CD14-positive monocyte (primary cell): ENCODE data around the gene PARP3. TPM values are rescaled to one million over a fixed set of nuclear protein-coding genes. Genes with fewer than 3 reads are reported as not detected.

ENCODE experiments used
- DNase-seq, 3 donors: peaks; one replicate each; pipeline ENCODE4 v3.0.0-alpha.2; 2011 to 2022
- H2AFZ ChIP-seq: 2 replicates; pipeline ENCODE4 v1.6.0; 2012; ENCODE audit warnings: mild to moderate bottlenecking, low read depth, low read length, inconsistent platforms; ENCODE audit not compliant: insufficient read depth, poor library complexity, severe bottlenecking
- H3K27ac ChIP-seq, 2 donors: 1 replicate in 1 of 2; 2 replicates in 1 of 2; pipeline ENCODE4 v1.5.1; 2012 to 2013; ENCODE audit warnings: low read length in 2 of 2, control low read depth in 1 of 2, inconsistent platforms in 1 of 2, low read depth in 1 of 2, mild to moderate bottlenecking in 1 of 2
- H3K27me3 ChIP-seq, 2 donors: one replicate each; pipeline versions ENCODE4 v1.6.0 to v1.6.1; 2011 to 2013; ENCODE audit warnings: low read length in 2 of 2; ENCODE audit not compliant: control insufficient read depth in 2 of 2, insufficient read depth in 2 of 2
- H3K36me3 ChIP-seq, 2 donors: replicated peaks in 1 of 2; 1 replicate in 1 of 2; 2 replicates in 1 of 2; pipeline versions ENCODE4 v1.5.1 to v1.6.1; 2012 to 2013; ENCODE audit warnings: low read length in 2 of 2, control low read depth in 1 of 2, inconsistent platforms in 1 of 2, mild to moderate bottlenecking in 1 of 2; ENCODE audit not compliant: insufficient read depth in 2 of 2, control insufficient read depth in 1 of 2
- H3K4me1 ChIP-seq, 2 donors: 1 replicate in 1 of 2; 2 replicates in 1 of 2; pipeline versions ENCODE4 v1.5.1 to v1.6.1; 2012 to 2013; ENCODE audit warnings: low read length in 2 of 2, control low read depth in 1 of 2, inconsistent platforms in 1 of 2, mild to moderate bottlenecking in 1 of 2, moderate library complexity in 1 of 2; ENCODE audit not compliant: insufficient read depth in 2 of 2, control insufficient read depth in 1 of 2
- H3K4me2 ChIP-seq: replicated peaks from 2 replicates; pipeline ENCODE3; 2012; ENCODE audit warnings: low read length, moderate library complexity, mild to moderate bottlenecking; ENCODE audit not compliant: poor library complexity, severe bottlenecking; ENCODE audit errors: extremely low read depth
- H3K4me3 ChIP-seq, 3 experiments: fragments of 200-600 bp in 1 of 3; sonication (generic) in 1 of 3; replicated peaks in 1 of 3; 1 replicate in 2 of 3; 2 replicates in 1 of 3; pipeline ENCODE4 v1.5.1; 2011 to 2013; ENCODE audit warnings: low read length in 3 of 3, mild to moderate bottlenecking in 3 of 3, control low read depth in 2 of 3, low read depth in 2 of 3, inconsistent platforms in 1 of 3, moderate library complexity in 1 of 3
- H3K79me2 ChIP-seq: 2 replicates; pipeline ENCODE4 v1.6.0; 2012; ENCODE audit warnings: mild to moderate bottlenecking, control low read depth, inconsistent platforms, low read length, moderate library complexity; ENCODE audit not compliant: insufficient read depth
- H3K9ac ChIP-seq: 2 replicates; pipeline ENCODE4 v1.6.0; 2017; ENCODE audit warnings: low read length, mild to moderate bottlenecking; ENCODE audit not compliant: insufficient read depth, poor library complexity, severe bottlenecking
- H3K9me3 ChIP-seq, 2 donors: replicated peaks in 1 of 2; 1 replicate in 1 of 2; 2 replicates in 1 of 2; pipeline versions ENCODE4 v1.5.1 to v1.6.1; 2012 to 2013; ENCODE audit warnings: low read length in 2 of 2, control low read depth in 1 of 2; ENCODE audit not compliant: control insufficient read depth in 1 of 2, insufficient read depth in 1 of 2
- H4K20me1 ChIP-seq: 2 replicates; pipeline ENCODE4 v1.6.0; 2012; ENCODE audit warnings: mild to moderate bottlenecking, low read length, control low read depth, moderate library complexity; ENCODE audit not compliant: insufficient read depth
- H3K27ac Mint-ChIP-seq, 7 donors: one replicate each; pipeline ENCODE4 v1.8.0; 2020; ENCODE audit warnings: mild to moderate bottlenecking in 7 of 7, mixed read lengths in 7 of 7, moderate library complexity in 6 of 7, inconsistent platforms in 2 of 7
- H3K27me3 Mint-ChIP-seq, 3 donors: one replicate each; pipeline ENCODE4 v1.8.0; 2021 to 2022; ENCODE audit warnings: low read depth in 3 of 3, mild to moderate bottlenecking in 3 of 3, mixed read lengths in 3 of 3, moderate library complexity in 3 of 3, inconsistent platforms in 1 of 3
- H3K36me3 Mint-ChIP-seq, 2 donors: one replicate each; pipeline ENCODE4 v1.8.0; 2020; ENCODE audit warnings: mixed read lengths in 2 of 2, inconsistent platforms in 1 of 2, mild to moderate bottlenecking in 1 of 2
- H3K4me1 Mint-ChIP-seq: one replicate; pipeline ENCODE4 v1.8.0; 2020; ENCODE audit warnings: mild to moderate bottlenecking, mixed read lengths
- H3K4me3 Mint-ChIP-seq, 2 donors: one replicate each; pipeline ENCODE4 v1.8.0; 2020; ENCODE audit warnings: mild to moderate bottlenecking in 2 of 2, mixed read lengths in 2 of 2, moderate library complexity in 1 of 2
- H3K9me3 Mint-ChIP-seq, 7 donors: one replicate each; pipeline ENCODE4 v1.8.0; 2020 to 2022; ENCODE audit warnings: mixed read lengths in 7 of 7, mild to moderate bottlenecking in 6 of 7, moderate library complexity in 6 of 7, inconsistent platforms in 2 of 7
- WGBS: methylation state at CpG from one replicate; pipeline ENCODE4 v1.1.5; 2013; ENCODE audit warnings: missing lambda C conversion rate; ENCODE audit not compliant: insufficient coverage; 5-methylcytosine and 5-hydroxymethylcytosine counted together
- intact Hi-C, 2 donors: fragments of 100-400 bp; cut with micrococcal nuclease; formaldehyde crosslinking; loops; one replicate each; pipeline versions ENCODE4 v1.15.0 to v1.15.1; 2023
- polyA plus RNA-seq, 3 donors: library from polyadenylated mRNA; depleted of rRNA in 1 of 3; unstranded in 2 of 3; stranded (reverse) in 1 of 3; fragments of 300-500 nt in 2 of 3; fragments of >200 nt in 1 of 3; fragmentation: Illumina TruSeq in 2 of 3; gene quantifications; 1 replicate in 2 of 3; 2 replicates in 1 of 3; pipeline ENCODE4 v1.2.3, GENCODE V29; 2012 to 2021
- TF ChIP-seq, protein P1 (sequence below): fragments of 200-600 bp; IDR thresholded peaks from one replicate; pipeline ENCODE4 v1.8.0; 2022; ENCODE audit warnings: antibody characterized with exemption, mild to moderate bottlenecking

Gene PARP3
- polyA plus RNA-seq, 3 donors, result 1.2 to 6.9 (median 1.7) TPM

DNA sequence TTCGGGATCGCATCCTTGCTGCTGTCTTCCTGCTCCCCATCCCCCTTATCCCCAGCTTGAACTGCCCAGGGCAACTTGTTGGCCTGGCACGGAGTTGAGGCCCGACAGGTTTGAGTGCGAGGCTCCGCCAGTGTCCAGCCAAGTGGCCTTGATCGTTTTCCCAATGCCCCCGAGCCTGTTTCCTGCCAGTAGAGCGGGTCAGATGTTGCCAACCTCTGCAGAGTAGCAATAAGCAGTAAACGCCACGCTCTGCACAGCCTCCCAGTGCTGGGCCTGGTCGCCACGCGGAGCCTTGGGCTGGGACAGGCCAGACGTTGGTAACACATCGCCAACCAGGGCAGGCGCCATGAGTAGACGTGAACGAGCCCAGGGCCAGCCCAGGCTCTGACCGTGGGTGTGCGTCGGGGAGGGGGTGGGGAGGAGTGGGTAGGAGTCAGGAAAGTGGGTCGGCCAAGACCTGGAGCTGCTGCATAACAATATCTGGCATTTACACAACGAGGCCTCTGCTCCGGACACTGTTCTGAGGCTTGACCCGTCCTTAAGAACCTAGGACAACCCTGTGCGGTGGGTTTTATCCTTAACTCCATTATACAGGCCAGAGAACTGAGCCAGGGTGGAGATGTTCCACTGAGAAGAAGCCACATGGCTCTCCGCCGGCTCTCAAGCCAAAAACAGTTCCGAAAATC lies 32.3 kb downstream of the PARP3 start:
- Histone ChIP-seq H3K27ac (peak overlapping the region; percentile 29 to 81), H3K9ac (peak overlapping the region; percentile 75), H3K36me3 (no peaks in the 10 kb centered on the region), H3K4me1 (peaks cover 26 to 31% of the 10 kb centered on the region in 2 donors), H2AFZ (peak overlapping the region; percentile 98), H3K79me2 (no peaks in the 10 kb centered on the region), H3K4me3 (peak overlapping the region; percentile 73 to 90 (median 87)), H3K4me2 (peak overlapping the region; percentile 100), H3K9me3 (no peaks in the 10 kb centered on the region), H3K27me3 (no peaks in the 10 kb centered on the region), H4K20me1 (no peaks in the 10 kb centered on the region)
- intact Hi-C loops, result loop anchor here (2.0 kb wide), 1 partner anchor 32 kb away; the partner anchor contains the start of gene PARP3 (in 2 of the 2)
- DNase-seq, result no peak
- peaks cover 0 to 2% (median 0%) of the 10 kb centered on the region in 7 donors for H3K9me3 Mint-ChIP-seq
- WGBS, result 23% methylated on average over 26 of the region's 30 CpGs
- peak overlapping the region; percentile 35 to 91 (median 85) for H3K27ac Mint-ChIP-seq
- peaks cover 0 to 5% (median 4%) of the 10 kb centered on the region in 3 donors for H3K27me3 Mint-ChIP-seq
- peaks cover 2 to 7% of the 10 kb centered on the region in 2 donors for H3K36me3 Mint-ChIP-seq
- H3K4me3 Mint-ChIP-seq, result peak overlapping the region; percentile 94 to 97
- TF ChIP-seq, protein P1, sequence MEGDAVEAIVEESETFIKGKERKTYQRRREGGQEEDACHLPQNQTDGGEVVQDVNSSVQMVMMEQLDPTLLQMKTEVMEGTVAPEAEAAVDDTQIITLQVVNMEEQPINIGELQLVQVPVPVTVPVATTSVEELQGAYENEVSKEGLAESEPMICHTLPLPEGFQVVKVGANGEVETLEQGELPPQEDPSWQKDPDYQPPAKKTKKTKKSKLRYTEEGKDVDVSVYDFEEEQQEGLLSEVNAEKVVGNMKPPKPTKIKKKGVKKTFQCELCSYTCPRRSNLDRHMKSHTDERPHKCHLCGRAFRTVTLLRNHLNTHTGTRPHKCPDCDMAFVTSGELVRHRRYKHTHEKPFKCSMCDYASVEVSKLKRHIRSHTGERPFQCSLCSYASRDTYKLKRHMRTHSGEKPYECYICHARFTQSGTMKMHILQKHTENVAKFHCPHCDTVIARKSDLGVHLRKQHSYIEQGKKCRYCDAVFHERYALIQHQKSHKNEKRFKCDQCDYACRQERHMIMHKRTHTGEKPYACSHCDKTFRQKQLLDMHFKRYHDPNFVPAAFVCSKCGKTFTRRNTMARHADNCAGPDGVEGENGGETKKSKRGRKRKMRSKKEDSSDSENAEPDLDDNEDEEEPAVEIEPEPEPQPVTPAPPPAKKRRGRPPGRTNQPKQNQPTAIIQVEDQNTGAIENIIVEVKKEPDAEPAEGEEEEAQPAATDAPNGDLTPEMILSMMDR, result peak; percentile 78
- peaks cover 32% of the 10 kb centered on the region for H3K4me1 Mint-ChIP-seq

- H3K9me3 ChIP-seq, result no peaks in the 10 kb centered on the region
- H3K27me3 Mint-ChIP-seq, result peaks cover 0 to 4% (median 4%) of the 10 kb centered on the region in 3 donors
- DNase-seq, result peak; percentile 60 to 80 (median 75)
- H3K4me3 ChIP-seq, result peak within 1 kb of the TSS; percentile 73 to 90 (median 87)
- no peaks in the 10 kb centered on the region for H3K36me3 ChIP-seq
- H3K36me3 Mint-ChIP-seq, result peaks cover 2 to 7% of the 10 kb centered on the region in 2 donors
- H3K4me1 ChIP-seq, result peaks cover 26 to 31% of the 10 kb centered on the region in 2 donors
- peak within 1 kb of the TSS; percentile 94 to 97 for H3K4me3 Mint-ChIP-seq
- peak within 1 kb of the TSS; percentile 75 for H3K9ac ChIP-seq
- H3K27ac ChIP-seq, result peak within 1 kb of the TSS; percentile 29 to 81
- H3K9me3 Mint-ChIP-seq, result peaks cover 0 to 2% (median 0%) of the 10 kb centered on the region in 7 donors
- WGBS, result under 1% methylated on average over 63 of the region's 63 CpGs
- peaks cover 32% of the 10 kb centered on the region for H3K4me1 Mint-ChIP-seq
- peak within 1 kb of the TSS; percentile 50 to 94 (median 87) for H3K27ac Mint-ChIP-seq
- H4K20me1 ChIP-seq, result no peaks in the 10 kb centered on the region
- H3K27me3 ChIP-seq, result no peaks in the 10 kb centered on the region
- peak within 1 kb of the TSS; percentile 100 for H3K4me2 ChIP-seq
- peak within 1 kb of the TSS; percentile 98 for H2AFZ ChIP-seq
- intact Hi-C loops, result loop anchor here (2.0 kb wide), 1 partner anchor 32 kb away; the partner anchor contains the start of gene PARP3 (in 2 of the 2)
- no peaks in the 10 kb centered on the region for H3K79me2 ChIP-seq
- TF ChIP-seq, protein P1, result no peak
These were observed 33.0 kb downstream of the PARP3 start, which contains the start of gene ABHD14A for GRCh38 chr3:51974963-51975851. Gene ABHD14A, plus strand, starts transcription at chr3:51975064. Its CDS starts 72 bp downstream, at chr3:51975136.
